ENCODE data around the gene CDYL2. TPM values are rescaled to one million over a fixed set of nuclear protein-coding genes. Genes with fewer than 3 reads are reported as not detected.

CDYL2 gene
- polyA plus RNA-seq, 1 donor from 2014 or later: 2.6 TPM

GRCh38 chr16:80759419-80760162 lies 44.8 kb downstream of the CDYL2 start:
- Histone ChIP-seq H2AFZ (ENCODE audit: low read depth, low read length) (no peak overlapping the region), H3K9me3 (ENCODE audit: low read length) (no peaks in the 10 kb centered on the region), H3K4me2 (ENCODE audit: low read length) (no peak overlapping the region), H3K27me3 (ENCODE audit: insufficient read depth, low read depth, low read length) (no peaks in the 10 kb centered on the region), H3K79me2 (replicated peaks; ENCODE audit: insufficient read depth, low read length) (no peaks in the 10 kb centered on the region), H4K20me1 (ENCODE audit: insufficient read depth) (no peaks in the 10 kb centered on the region), H3F3A (ENCODE audit: insufficient read depth, low read length, poor library complexity, severe bottlenecking) (no peaks in the 10 kb centered on the region), H3K9ac (ENCODE audit: low read length) (no peak overlapping the region), H3K4me3 (ENCODE audit: low read length) (no peak overlapping the region), H3K9me2 (ENCODE audit: insufficient read depth, low read length) (no peaks in the 10 kb centered on the region), H3K36me3 (ENCODE audit: insufficient read depth, low read length) (no peaks in the 10 kb centered on the region), H3K27ac (ENCODE audit: low read length) (no peak overlapping the region)
- TF ChIP-seq MXI1 (conservative IDR thresholded peaks at IDR 0.05; ENCODE audit: poor library complexity, severe bottlenecking) (no peak), POLR2AphosphoS5 (IDR thresholded peaks at IDR 0.05) (no peak), EP300 (conservative IDR thresholded peaks at IDR 0.05; ENCODE audit: poor library complexity, severe bottlenecking) (no peak), RAD21 (conservative IDR thresholded peaks at IDR 0.05) (no peak), CTCF (IDR thresholded peaks at IDR 0.05; ENCODE audit: poor library complexity, severe bottlenecking) (no peak), SMC3 (conservative IDR thresholded peaks at IDR 0.05; ENCODE audit: poor library complexity) (no peak), EZH2 (IDR thresholded peaks at IDR 0.05; ENCODE audit: borderline replicate concordance, insufficient read depth, low read length, poor library complexity, severe bottlenecking) (no peak), REST (IDR thresholded peaks at IDR 0.05; ENCODE audit: borderline replicate concordance) (no peak), TAF1 (IDR thresholded peaks at IDR 0.05; ENCODE audit: low read depth) (no peak)

GRCh38 chr16:80754476-80754875 lies 49.9 kb downstream of the CDYL2 start:
- Histone ChIP-seq H3K27me3 (ENCODE audit: insufficient read depth, low read depth, low read length) (no peaks in the 10 kb centered on the region), H3K9ac (ENCODE audit: low read length) (no peak overlapping the region), H3K4me2 (ENCODE audit: low read length) (no peak overlapping the region), H3K36me3 (ENCODE audit: insufficient read depth, low read length) (no peaks in the 10 kb centered on the region), H3F3A (ENCODE audit: insufficient read depth, low read length, poor library complexity, severe bottlenecking) (no peaks in the 10 kb centered on the region), H3K9me3 (ENCODE audit: low read length) (no peaks in the 10 kb centered on the region), H3K4me3 (ENCODE audit: low read length) (no peak overlapping the region), H3K79me2 (replicated peaks; ENCODE audit: insufficient read depth, low read length) (no peaks in the 10 kb centered on the region), H2AFZ (ENCODE audit: low read depth, low read length) (no peak overlapping the region), H3K9me2 (ENCODE audit: insufficient read depth, low read length) (no peaks in the 10 kb centered on the region), H3K27ac (ENCODE audit: low read length) (no peak overlapping the region), H4K20me1 (ENCODE audit: insufficient read depth) (no peaks in the 10 kb centered on the region)
- TF ChIP-seq CTCF (IDR thresholded peaks at IDR 0.05; ENCODE audit: poor library complexity, severe bottlenecking) (no peak), RAD21 (conservative IDR thresholded peaks at IDR 0.05) (no peak), TAF1 (IDR thresholded peaks at IDR 0.05; ENCODE audit: low read depth) (no peak), EZH2 (IDR thresholded peaks at IDR 0.05; ENCODE audit: borderline replicate concordance, insufficient read depth, low read length, poor library complexity, severe bottlenecking) (no peak), EP300 (conservative IDR thresholded peaks at IDR 0.05; ENCODE audit: poor library complexity, severe bottlenecking) (no peak), SMC3 (conservative IDR thresholded peaks at IDR 0.05; ENCODE audit: poor library complexity) (no peak), POLR2AphosphoS5 (IDR thresholded peaks at IDR 0.05) (no peak), REST (IDR thresholded peaks at IDR 0.05; ENCODE audit: borderline replicate concordance) (no peak), MXI1 (conservative IDR thresholded peaks at IDR 0.05; ENCODE audit: poor library complexity, severe bottlenecking) (no peak)
